ENCODE results near the gene CDH23. TPM values are rescaled to one million over a fixed set of nuclear protein-coding genes. Genes with fewer than 3 reads are reported as not detected.

Gene CDH23
- total and polyA plus RNA-seq, 7 donors = 1.00 to 3.8 (median 1.9) TPM

GRCh38 chr10:71398976-71399375, 2.3 kb downstream of the CDH23 start:
- Histone ChIP-seq H3K27ac (no peak overlapping the region), H3K36me3 (ENCODE audit: insufficient read depth in 1 of 2, low read depth in 1 of 2) (no peaks in the 10 kb centered on the region), H3K4me3 (no peak overlapping the region), H3K9me3 (no peaks in the 10 kb centered on the region), H3K4me1 (peaks cover 12% of the 10 kb centered on the region), H3K27me3 (ENCODE audit: insufficient read depth in 3 of 3, low read length in 2 of 3) (peaks cover 0 to 69% (median 22%) of the 10 kb centered on the region in 3 donors)
- 75 to 82% (median 81%) methylated on average over 4 of the region's 4 CpGs for WGBS, 3 donors
- TF ChIP-seq, protein P1, sequence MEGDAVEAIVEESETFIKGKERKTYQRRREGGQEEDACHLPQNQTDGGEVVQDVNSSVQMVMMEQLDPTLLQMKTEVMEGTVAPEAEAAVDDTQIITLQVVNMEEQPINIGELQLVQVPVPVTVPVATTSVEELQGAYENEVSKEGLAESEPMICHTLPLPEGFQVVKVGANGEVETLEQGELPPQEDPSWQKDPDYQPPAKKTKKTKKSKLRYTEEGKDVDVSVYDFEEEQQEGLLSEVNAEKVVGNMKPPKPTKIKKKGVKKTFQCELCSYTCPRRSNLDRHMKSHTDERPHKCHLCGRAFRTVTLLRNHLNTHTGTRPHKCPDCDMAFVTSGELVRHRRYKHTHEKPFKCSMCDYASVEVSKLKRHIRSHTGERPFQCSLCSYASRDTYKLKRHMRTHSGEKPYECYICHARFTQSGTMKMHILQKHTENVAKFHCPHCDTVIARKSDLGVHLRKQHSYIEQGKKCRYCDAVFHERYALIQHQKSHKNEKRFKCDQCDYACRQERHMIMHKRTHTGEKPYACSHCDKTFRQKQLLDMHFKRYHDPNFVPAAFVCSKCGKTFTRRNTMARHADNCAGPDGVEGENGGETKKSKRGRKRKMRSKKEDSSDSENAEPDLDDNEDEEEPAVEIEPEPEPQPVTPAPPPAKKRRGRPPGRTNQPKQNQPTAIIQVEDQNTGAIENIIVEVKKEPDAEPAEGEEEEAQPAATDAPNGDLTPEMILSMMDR (IDR thresholded peaks at IDR 0.05) = no peak
- DNase-seq (no peak), ATAC-seq (no peak)
- intact Hi-C loops (cut with DNase I) = loop anchor here in 1 of 2 donors (5.0 kb wide), 1 partner anchor 208 kb away; no protein-coding TSS in a partner anchor

- intact Hi-C loops (cut with DNase I) = loop anchor here in 1 of 2 donors (5.0 kb wide), 1 partner anchor 207 kb away; no protein-coding TSS in a partner anchor
These were observed 3.2 kb downstream of the CDH23 start for GRCh38 chr10:71399946-71400345.

GRCh38 chr10:71401056-71401455, 4.3 kb downstream of the CDH23 start:
- Histone ChIP-seq H3K36me3 (ENCODE audit: insufficient read depth in 1 of 2, low read depth in 1 of 2) (no peaks in the 10 kb centered on the region), H3K27me3 (ENCODE audit: insufficient read depth in 3 of 3, low read length in 2 of 3) (peaks cover 0 to 62% (median 22%) of the 10 kb centered on the region in 3 donors), H3K27ac (no peak overlapping the region), H3K9me3 (no peaks in the 10 kb centered on the region), H3K4me3 (no peak overlapping the region), H3K4me1 (peaks cover 12% of the 10 kb centered on the region)
- 95 to 99% (median 96%) methylated on average over 7 of the region's 7 CpGs for WGBS, 3 donors
- intact Hi-C loops (cut with DNase I) = no loop called here
- TF ChIP-seq, protein P1 (IDR thresholded peaks at IDR 0.05) = no peak
- ATAC-seq = no peak
- DNase-seq = no peak

More at GRCh38 chr10:71399946-71400345, 3.2 kb downstream of the CDH23 start:
- ATAC-seq = no peak
- DNase-seq = no peak
- peaks cover 0 to 69% (median 22%) of the 10 kb centered on the region in 3 donors for H3K27me3 ChIP-seq (ENCODE audit: insufficient read depth in 3 of 3, low read length in 2 of 3)
- H3K9me3 ChIP-seq = no peaks in the 10 kb centered on the region
- no peak overlapping the region for H3K27ac ChIP-seq
- peaks cover 12% of the 10 kb centered on the region for H3K4me1 ChIP-seq
- 90 to 95% (median 90%) methylated on average over 5 of the region's 5 CpGs for WGBS, 3 donors
- TF ChIP-seq, protein P1 (IDR thresholded peaks at IDR 0.05) = no peak
- H3K4me3 ChIP-seq = no peak overlapping the region
- H3K36me3 ChIP-seq (ENCODE audit: insufficient read depth in 1 of 2, low read depth in 1 of 2) = no peaks in the 10 kb centered on the region

DNA sequence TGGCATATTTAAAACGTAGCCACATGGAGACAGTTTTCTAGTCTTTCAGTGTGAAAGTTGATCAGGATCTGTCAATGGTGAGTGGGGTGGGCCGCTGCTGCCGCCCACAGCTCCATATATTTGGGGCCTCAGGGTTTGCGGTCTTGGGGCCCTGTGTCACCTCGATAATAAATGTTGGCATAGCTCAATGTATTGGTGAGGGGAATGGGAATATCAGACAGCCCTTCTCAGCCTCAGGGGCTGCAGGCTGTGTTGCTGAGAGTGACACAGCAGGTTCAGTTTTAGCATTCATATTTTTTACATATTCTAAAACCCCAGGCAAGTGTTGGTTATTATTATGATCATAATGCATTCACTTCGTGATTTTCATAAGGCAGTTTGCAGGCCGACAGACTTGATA, 5.3 kb downstream of the CDH23 start:
- DNase-seq (no peak), ATAC-seq (no peak)
- Histone ChIP-seq H3K27me3 (ENCODE audit: insufficient read depth in 3 of 3, low read length in 2 of 3) (peaks cover 0 to 55% (median 21%) of the 10 kb centered on the region in 3 donors), H3K4me3 (no peak overlapping the region), H3K27ac (no peak overlapping the region), H3K36me3 (ENCODE audit: insufficient read depth in 1 of 2, low read depth in 1 of 2) (no peaks in the 10 kb centered on the region), H3K4me1 (peaks cover 12% of the 10 kb centered on the region), H3K9me3 (no peaks in the 10 kb centered on the region)
- TF ChIP-seq, protein P1 (IDR thresholded peaks at IDR 0.05) = no peak
- intact Hi-C loops (cut with DNase I) = no loop called here
- WGBS, 3 donors = 95 to 98% (median 97%) methylated on average over 7 of the region's 7 CpGs

All from psoas muscle (tissue), 8 donors.